Suppressor macrophage (primary cell): ENCODE data around the gene LRP2BP.

Source experiments
- DNase-seq, 4 experiments: peaks; one replicate each; pipeline ENCODE4 v3.0.0-alpha.2; 2020 to 2022
- total RNA-seq, 17 experiments: gene quantifications; one replicate each; lab custom pipeline; 2026; ENCODE audit warnings: mixed read lengths in 6 of 17, inconsistent platforms in 3 of 17; lab: John Stamatoyannopoulos, UW

LRP2BP gene
- 0.07 to 3.9 (median 0.30) reads per million in 17 experiments for total RNA-seq

DNA sequence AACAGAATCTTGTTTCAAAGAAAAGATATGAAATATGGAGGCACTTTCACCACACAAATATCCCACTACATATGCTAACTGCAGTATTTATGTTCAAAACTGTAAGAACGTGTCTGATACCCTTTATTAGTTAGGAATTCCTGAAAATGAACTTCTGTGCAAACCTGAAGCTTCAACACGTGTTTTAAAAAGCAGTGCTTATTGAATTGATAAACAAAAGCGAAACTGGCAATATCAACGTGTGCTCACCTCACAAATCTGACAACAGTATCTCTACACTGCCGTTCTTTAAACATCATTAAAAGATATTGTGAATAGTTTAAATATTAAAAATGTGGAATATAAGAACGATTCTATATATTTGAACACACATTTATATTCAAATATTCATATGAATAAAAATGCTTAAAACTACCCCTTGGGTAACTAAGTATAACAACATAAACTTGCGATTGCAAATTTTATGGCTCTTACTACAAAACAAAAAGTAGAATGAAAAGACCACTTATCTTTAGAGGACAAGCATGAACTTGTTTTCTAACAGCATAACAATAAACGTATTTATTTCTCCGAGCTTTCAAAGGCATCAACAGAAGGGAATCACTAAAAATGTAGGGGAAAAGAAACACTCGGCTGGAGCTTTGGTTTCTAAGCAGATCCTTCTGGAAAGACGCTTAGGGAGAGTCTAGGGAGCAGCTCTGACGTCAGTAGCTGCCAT lies at the start of gene LRP2BP:
Gene LRP2BP, minus strand, starts transcription at position 687 of the 718 bp plus-strand sequence. CDS start 17,738 bp downstream, outside the sequence.
- peak in 1 of 4 experiments; percentile 18 for DNase-seq

DNA sequence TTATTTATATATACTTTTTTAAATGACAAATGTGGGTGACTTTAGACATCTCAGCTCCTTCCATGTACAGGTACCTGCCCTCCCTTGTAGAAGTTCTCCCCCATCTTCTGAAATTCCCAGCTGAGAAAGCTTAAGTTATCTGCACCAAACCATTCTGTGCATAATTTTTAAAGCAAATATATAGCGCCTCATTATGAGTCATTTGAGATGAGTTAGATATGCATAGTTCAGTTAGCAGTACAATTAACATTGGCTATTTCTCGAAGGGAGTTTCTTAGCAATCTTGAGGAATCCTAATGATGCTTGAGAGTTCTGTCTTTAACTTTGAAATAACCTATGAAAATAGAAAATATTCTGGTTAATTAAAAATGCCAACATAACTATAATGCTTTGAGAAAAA lies 49.5 kb upstream of the LRP2BP start:
- DNase-seq = no peak

DNA sequence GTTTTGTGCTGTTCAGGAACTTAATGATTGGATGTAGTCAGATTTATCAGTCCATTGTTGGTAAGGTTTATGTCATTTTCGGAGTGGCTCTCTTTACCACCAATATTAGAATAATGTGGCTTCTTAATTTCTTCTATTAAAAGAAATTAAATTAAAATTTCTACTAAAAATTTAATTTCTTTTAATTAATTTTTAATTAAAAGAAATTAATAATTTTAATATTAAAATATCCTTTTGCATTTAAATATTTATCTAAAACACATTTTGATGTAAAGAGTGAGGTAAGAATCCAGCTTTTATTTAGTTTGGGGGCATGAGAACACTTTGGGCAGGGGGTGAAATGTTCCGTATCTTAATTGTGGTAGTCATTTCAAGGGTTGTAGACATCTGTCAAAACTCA lies 45.8 kb upstream of the LRP2BP start:
- DNase-seq = no peak

DNA sequence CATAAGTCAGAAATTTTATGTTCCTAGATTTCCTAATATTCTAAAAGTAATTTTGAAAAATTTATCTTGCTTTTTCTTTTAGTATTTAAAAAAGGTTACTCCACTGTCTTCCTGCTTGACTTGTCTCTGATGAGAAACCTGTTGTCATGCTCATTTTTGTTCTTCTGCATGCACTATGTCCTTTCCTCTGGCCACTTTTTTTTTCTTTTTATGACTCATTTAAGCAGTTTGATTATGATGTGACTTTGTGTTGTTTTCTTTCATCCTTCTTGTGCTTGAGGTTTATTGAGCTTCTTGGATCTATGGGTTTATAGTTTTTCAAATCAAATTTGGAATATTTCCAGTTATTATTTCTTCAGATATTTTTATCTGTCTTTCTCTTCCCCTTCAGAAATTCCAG lies 42.1 kb upstream of the LRP2BP start:
- no peak for DNase-seq

DNA sequence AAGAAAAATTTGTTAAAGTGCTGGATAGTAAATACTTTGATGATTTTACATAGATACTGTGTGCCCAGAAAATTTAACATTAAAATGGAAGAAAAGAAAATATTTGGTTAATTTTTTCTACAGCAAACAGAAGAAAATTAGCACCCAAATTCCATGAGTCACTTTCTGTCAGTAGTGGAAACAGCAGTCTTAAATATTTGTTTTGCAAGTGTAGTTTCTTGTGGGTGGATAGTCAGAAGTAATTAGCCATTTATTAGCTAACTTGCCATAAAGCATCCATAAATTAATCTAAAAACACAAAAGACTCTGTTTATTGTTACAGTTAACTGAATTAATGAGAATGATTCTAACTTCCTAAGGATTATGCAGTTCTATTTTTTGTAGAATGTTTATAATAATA lies 39.7 kb upstream of the LRP2BP start:
- no peak for DNase-seq

DNA sequence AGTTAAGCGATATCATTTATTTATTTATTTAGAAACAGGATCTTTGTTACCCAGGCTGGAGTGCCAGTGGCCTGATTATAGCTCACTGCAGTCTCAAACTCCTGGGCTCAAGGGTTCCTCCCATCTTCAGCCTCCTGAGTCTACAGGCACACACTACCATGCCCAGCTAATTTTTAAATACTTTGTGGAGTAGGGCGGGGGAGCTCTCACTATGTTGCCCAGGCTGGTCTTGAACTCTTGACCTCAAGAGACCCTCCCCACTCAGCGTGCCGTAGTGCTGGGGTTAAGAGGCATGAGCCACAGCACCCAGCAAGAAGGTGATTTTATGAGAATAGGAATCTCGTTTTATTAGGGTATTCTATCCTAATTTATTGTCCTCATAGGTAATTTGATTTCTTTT lies 33.9 kb upstream of the LRP2BP start:
- DNase-seq = no peak

DNA sequence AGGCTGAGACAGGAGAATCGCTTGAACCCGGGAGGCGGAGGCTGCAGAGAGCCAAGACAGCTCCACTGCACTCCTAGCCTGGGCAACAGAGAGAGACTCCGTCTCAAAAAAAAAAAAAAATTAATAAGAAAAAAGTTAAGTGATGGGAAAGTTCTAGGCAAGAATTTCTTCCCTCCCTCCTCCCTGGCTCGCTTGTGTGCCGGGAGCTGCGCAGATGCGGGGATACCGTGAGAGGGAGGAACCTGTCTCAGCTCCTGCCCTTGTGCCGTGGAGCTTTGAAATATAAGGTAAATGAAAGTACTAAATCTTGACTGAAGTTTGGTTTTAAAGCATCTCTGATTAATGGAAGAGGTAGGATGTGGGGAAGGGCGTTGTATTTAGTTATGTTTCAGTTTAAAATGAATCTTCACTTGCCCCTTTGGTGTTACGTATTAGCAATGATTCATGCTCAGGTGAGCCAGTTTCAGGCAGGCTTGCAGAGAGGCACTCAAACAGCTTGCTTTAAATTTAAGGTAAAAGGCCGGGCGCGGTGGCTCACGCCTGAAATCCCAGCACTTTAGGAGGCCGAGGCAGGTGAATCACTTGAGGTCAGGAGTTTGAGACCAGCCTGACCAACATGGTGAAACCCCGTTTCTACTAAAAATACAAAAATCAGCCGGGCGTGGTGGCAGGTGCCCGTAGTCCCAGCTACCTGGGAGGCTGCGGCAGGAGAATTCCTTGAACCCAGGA lies 31.4 kb upstream of the LRP2BP start:
- no peak for DNase-seq

DNA sequence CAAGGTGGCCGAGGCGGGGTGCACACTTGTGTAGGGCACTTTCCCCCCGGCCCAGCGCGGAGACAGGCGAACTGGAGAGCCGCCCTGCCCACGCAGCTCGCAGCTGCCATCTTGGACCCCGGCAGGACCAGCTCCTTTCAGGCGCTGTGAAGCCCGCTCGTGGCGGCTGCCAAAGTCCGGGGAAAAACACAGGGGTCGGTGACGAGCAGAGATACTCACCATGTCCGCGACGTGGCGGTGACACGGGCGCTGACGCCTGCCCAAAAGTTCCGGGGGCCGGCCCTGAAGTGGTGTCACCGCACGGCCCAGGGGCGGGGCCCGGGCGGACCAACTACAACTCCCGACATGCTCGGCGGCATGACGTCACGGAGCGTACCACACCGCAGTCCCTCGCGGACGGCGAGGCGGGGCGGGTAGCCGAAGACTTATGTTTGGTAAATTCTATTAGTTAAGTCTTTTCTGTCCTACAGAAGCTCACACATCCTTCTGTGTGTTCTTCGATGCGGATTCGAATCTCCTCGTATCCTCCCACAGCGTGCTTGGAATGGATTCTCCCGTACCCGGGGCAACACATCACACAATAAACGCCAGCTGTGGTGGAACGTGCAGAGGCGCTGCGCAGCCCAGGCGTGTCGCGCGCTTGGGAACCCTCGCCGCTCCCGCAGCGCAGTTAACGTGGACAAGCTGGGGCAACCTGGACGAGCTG lies 30.1 kb upstream of the LRP2BP start, which contains the start of gene UFSP2:
Gene UFSP2, minus strand, starts transcription at position 318 of the 706 bp plus-strand sequence. Its CDS starts 96 bp downstream, at position 222.
- DNase-seq = peak; percentile 90 to 95 (median 93)

DNA sequence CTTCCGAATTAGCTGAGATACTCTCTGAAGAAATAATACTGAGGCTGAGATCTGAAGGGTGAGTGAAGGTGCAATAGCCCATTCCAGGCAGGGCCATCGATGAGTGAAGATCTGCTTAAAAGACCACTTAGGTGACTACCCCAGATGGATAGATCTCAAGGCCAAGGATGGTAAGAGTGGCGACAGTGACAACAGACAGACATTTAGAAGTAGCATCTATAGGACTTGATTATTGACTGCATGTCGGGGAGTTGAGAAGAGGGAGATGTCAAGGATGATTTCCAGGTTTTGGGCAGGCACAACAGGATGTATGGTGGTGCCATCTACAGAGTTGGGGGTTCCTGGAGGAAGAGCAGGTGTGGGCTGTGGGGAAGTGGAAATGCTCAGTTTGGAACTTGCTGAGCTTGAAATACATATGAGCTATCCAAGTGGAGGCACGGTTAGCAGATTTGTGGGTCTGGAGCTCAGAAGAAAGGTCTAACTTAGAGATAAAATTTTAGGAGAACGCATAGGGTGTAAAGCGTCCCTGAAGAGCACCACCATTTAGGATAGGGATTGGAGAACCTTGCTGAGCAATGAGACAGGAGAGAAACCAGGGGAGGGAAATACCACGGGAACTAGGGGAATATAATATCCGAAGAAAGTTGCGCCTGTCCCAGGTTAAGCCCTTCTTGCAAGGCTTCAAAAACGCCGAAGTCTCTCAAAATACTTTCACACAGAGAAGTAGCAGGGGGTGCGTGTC lies 29.4 kb upstream of the LRP2BP start:
- DNase-seq = peak in 2 of 4 experiments; percentile 18 to 30

DNA sequence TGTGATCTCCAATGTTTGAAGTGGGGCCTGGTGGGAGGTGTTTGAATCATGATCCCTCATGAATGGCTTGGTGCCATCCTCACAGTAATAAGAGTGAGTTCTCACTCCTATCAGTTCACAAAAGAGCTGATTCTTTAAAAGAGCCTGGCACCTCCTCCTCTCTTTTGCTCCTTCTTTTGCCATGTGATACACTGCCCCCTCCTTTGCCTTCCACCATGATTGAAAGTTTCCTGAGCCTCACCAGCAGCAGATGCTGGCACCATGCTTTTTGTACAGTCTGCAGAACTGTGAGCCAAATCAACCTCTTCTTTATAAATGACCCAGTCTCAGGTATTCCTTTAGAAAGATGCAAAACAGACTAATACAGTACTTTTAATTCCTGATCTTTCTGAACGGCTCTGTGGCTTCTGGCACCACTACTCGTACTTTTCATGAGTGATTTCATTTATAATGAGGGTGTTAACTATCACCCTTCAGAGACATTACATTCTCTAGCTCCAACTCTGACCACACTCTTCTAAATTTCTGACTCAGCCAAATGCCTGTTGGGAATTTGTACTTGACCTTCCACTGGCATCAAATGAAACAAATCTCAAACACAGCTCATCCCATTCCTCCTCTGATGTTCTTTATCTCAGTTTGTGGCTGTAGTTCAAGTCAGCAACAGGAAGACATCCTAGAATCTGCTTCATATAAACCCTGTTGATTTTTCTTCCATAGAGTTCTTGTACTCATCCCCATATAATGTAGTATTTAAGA lies 25.8 kb upstream of the LRP2BP start:
- no peak for DNase-seq

DNA sequence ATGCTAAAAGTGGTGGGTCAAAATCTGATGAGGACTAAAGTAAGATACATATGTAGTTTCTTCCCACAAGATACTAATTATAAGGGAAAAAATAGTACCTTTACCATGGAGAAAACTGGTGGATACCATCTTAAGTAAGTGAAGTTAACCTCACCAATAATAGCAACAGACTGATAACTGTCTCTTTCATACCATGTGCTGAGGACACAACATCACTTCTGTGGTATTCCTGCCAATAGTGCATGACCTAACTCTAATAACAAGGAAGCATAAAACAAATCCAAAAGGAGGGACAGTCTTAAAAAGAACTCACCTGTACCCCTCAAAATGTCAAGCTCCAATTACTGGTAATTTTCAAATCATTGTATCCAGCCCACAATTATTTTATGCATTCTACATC lies 21.2 kb upstream of the LRP2BP start:
- DNase-seq = no peak

DNA sequence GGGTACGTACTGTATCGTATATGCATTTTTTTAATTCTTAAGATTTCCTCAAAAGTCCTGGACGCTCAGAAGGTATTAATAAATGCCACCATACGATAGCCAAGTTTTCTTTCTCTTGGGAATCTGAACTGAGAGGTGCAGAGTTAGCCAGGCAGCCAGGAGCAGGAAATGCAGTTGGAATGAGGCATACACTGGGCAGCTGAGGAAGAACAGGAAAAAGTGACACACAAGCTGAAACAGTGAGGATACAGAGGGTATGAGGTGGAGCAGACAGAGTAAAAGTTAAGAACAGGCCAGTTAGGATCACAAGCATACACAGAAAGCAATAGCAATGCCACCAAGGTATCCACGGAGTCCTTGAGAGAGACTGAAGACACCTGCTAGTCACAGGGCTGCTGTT lies 16.7 kb upstream of the LRP2BP start:
- DNase-seq = no peak

DNA sequence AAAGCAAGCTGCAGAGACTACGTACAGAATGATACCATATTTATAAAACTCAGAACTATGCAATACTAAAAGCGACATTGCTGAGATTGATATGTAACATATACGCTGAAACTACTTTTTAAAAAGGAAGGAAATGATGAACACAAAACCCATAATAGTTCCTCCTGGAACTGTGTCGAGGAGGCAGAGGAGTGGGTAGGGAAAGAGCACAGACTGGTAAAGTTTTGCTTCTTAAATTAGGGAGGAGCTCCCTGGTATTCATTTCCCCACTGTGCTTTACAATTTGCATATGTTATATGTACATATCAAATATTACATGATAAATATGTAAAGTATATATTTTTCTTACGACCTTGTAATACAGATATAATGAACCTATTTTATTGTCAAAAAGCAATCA lies 16.1 kb upstream of the LRP2BP start:
- peak; percentile 51 to 81 (median 70) for DNase-seq

DNA sequence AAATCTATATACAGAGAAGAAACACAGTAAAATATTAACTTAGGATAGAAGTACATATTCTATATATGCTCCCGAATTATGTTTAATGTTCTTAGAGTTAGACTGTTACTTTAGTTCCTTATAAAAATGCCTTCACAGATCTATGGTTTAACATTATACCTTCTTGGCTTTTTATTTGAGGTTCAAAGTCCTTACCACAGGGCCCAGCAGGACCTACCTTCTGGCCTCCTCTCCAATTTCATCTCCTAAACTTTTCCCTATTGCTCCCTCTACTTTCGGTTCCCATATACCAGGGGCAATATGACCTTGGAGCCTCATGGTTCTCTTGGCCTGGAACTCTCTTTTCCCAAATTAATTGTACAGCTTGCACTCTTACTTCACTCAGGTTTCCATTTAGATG lies 12.7 kb upstream of the LRP2BP start:
- DNase-seq = no peak

DNA sequence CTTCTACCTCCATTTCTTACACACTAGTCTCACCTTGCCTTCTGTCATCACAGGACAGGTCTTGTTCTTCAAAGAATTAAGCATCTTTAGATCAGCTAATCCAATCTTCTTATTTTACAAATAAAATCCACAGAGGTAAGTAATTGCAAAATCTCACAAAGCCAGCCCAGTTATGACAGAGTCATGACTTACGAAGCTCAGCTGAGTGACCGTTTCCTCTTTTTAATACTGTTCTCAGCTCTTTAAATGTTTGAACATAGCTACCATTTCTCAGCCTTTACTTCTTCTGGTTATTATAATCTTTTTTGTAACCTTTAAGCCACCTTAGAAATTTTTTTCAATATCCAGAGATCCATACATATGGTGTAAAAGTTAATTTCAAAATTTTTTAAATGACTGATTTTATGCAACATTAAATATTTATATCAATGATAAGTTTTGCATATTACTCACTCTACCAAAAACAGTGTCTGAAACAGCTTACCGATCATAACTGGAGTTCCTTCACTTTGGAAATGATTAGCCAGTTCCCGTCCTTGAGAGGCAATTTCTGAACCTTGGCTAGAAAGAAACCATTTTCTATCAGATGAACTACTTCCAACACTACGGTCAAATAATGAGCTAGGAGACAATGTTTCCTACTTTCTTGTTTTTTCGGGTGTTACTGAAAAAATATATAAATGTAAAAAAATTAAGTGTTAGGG lies 9.7 kb upstream of the LRP2BP start:
- peak; percentile 61 to 84 (median 72) for DNase-seq

DNA sequence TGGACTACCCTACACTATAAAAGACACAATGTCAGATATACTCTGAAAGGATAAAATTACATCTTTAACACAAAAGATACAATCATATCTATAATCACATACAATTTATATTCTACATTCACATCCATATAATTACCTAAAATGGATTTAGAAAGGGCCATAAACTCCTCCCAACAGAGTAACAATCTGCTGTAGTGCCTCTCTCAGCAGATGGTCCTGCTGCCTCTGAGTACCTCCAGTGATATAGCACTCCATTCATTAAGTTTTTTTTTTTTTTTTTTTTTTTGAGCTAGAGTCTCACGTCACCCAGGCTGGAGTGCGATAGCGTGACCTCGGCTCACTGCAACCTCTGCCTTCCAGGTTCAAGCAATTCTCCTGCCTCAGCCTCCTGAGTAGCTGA lies 8.3 kb upstream of the LRP2BP start:
- no peak for DNase-seq

DNA sequence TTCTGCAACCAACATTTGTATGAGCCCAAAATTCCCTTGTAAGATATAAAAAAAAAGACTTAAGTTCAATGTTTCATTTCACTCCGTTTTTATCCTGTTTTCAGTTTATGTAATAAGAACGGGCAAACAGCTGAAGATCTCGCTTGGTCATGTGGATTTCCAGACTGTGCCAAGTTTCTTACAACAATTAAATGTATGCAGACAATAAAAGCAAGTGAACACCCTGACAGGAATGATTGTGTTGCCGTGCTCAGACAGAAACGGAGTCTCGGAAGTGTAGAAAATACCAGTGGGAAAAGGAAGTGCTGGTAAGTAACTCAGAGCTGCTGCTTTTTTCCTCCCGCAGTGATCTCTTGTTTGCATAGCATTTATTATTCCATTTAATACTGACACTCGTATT lies 3.7 kb upstream of the LRP2BP start:
- DNase-seq = no peak

DNA sequence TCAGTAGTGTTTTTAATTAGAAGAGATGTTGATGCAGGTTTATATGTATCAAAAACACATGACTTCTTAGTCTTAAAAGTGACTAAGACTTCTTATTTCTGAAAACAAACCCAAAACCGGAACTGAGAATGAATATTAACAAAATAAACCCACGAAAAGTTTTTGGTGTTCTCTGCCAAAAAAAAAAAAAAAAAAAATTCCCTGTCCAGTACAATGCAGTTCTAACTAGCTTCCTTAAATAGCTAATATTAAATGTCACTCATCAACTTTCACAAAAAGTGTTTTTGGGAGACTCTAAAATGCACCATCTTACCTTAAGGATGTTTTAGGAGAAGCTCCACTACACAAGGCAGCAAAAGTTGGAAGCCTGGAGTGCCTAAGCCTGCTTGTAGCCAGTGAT lies 2.9 kb upstream of the LRP2BP start:
- peak in 2 of 4 experiments; percentile 62 to 67 for DNase-seq

DNA sequence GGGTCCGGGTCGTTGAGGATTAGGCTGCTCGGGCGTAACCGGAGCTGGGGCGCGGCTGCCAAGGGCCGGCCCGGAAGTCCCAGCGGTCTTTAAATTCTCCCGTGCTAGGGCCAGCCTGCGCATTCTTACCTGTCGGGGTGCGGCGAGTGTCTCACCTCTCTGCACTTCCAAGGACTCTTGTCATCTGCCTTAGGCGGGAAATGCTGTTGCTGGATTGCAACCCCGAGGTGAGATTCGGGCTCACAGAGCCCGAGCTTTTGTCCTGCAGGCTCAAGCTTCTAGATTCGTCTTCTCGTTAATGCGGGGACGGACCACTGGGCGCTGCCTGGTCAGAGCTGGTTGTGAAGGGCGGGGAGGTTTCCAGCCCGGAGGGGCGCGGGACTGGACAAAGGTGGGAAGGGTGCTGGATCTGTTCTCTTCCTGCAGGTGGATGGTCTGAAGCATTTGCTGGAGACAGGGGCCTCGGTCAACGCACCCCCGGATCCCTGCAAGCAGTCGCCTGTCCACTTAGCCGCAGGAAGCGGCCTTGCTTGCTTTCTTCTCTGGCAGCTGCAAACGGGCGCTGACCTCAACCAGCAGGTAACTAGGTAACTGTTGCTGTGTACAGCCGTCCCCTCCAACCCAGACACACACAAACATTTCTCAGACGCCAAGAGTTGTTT lies 1.1 kb upstream of the LRP2BP start, which contains the start of gene ANKRD37:
Gene ANKRD37, plus strand, starts transcription at position 118 of the 662 bp plus-strand sequence. Its CDS starts 83 bp downstream, at position 201.
- peak in 2 of 4 experiments; percentile 22 to 33 for DNase-seq
